Bronchial epithelial cell (primary cell): ENCODE data around the gene TARS3. TPM values are rescaled to one million over a fixed set of nuclear protein-coding genes. Genes with fewer than 3 reads are reported as not detected.
A peak's percentile ranks its signal among the peaks of the same experiment; 100 is the strongest.
"Not testable (repeated sequence)": the region's sequence is repeated elsewhere in the genome, so short reads cannot be mapped to it uniquely, and the experiment has no call there.

Experiments
- DNase-seq: peaks from one replicate; pipeline ENCODE4 v3.0.0-alpha.2; 2010; ENCODE audit warnings: low read depth
- FAIRE-seq: peaks from 2 replicates; lab custom pipeline; 2011; peaks lifted over from hg19 to GRCh38; lab: Jason Lieb, UNC
- H3K27me3 ChIP-seq: 2 replicates; pipeline ENCODE4 v1.5.1; 2011; ENCODE audit warnings: low read length; ENCODE audit not compliant: control insufficient read depth, insufficient read depth
- H3K36me3 ChIP-seq: 2 replicates; pipeline ENCODE4 v1.5.1; 2011; ENCODE audit warnings: low read length; ENCODE audit not compliant: control insufficient read depth, insufficient read depth
- H3K4me3 ChIP-seq: 2 replicates; pipeline ENCODE4 v1.5.1; 2011; ENCODE audit warnings: mild to moderate bottlenecking, low read depth, low read length, control low read depth
- total RNA-seq: library from RNA; depleted of rRNA; stranded (reverse); fragments of >200 nt; gene quantifications from 2 replicates; pipeline ENCODE4 v1.2.1, GENCODE V29; 2014
- TF ChIP-seq, protein P1 (sequence below): IDR thresholded peaks from 2 replicates; pipeline ENCODE4 v1.5.1; 2011; ENCODE audit warnings: mild to moderate bottlenecking, moderate library complexity, low read length, control low read depth, inconsistent platforms; ENCODE audit not compliant: insufficient read depth, severe bottlenecking

TARS3 gene
- total RNA-seq, 1 donor from 2014 or later, result 11.1 TPM

DNA sequence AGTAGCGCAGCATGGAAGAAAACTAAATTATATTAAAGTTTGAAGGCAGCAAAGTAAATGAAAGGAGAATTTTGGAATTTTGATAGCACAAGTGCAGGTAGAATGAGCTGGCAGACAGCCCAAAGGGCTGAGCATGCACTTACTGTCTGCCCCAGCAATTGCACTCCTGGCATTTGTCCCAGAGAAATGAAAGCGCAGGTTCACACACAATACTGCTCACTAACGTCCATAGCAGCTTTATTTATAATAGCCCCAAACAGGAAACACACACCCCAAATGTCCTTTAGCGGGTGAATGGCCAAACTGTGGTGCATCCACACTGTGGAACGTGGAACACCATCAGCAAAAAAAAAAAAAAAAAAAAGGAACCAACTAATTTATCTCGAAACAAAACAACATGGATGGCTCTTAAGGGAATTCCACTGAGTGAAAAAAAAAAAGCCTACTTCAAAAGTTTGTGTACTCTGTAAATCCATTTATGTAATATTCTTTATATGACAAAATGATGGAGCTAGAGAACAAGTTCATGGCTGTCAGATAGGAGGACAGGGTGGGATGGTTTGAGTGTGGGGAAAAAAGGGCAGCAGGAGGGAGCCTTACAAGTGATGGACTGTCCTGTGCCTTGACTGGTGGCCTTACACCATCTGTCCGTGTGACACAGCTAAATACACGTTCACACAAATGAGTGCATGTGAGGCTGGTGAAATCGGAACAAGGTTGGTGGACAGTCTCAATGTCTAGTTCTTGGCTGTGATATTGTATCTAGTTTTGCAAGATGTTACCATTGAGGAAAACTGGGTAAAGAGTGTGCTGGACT, 66.1 kb downstream of the TARS3 start:
- TF ChIP-seq, protein P1, sequence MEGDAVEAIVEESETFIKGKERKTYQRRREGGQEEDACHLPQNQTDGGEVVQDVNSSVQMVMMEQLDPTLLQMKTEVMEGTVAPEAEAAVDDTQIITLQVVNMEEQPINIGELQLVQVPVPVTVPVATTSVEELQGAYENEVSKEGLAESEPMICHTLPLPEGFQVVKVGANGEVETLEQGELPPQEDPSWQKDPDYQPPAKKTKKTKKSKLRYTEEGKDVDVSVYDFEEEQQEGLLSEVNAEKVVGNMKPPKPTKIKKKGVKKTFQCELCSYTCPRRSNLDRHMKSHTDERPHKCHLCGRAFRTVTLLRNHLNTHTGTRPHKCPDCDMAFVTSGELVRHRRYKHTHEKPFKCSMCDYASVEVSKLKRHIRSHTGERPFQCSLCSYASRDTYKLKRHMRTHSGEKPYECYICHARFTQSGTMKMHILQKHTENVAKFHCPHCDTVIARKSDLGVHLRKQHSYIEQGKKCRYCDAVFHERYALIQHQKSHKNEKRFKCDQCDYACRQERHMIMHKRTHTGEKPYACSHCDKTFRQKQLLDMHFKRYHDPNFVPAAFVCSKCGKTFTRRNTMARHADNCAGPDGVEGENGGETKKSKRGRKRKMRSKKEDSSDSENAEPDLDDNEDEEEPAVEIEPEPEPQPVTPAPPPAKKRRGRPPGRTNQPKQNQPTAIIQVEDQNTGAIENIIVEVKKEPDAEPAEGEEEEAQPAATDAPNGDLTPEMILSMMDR, result no peak
- Histone ChIP-seq H3K4me3 (no peak overlapping the region), H3K27me3 (no peaks in the 10 kb centered on the region), H3K36me3 (no peaks in the 10 kb centered on the region)
- no peak for FAIRE-seq
- DNase-seq, result peak; percentile 43

DNA sequence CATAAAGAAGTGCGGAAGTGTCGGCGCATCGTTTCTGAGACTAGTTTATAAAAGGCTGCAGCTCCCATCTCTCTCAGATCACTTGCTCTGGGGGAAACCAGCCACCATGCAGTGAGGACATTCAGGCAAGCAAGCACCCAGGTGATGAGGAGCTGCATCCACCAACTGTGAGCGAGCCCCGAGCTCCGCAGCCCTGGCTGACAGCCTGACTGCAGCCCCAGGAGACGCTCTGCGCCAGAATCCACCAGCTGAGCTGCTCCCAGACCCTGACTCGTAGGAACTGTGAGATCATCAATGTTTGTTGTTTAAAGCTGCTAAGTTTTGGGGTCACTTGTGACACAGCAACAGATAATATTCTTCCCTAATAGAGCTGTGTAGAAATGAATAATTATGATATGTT, 67.1 kb downstream of the TARS3 start:
- FAIRE-seq (no peak), DNase-seq (no peak)
- H3K36me3 ChIP-seq, result no peaks in the 10 kb centered on the region

GRCh38 chr15:101654624-101655337, 69.5 kb downstream of the TARS3 start:
- DNase-seq, FAIRE-seq, H3K36me3 ChIP-seq, H3K4me3 ChIP-seq, H3K27me3 ChIP-seq: not testable (repeated sequence)

More for the DNA sequence above, 67.1 kb downstream of the TARS3 start:
- Histone ChIP-seq H3K4me3 (no peak overlapping the region), H3K27me3 (no peaks in the 10 kb centered on the region)
- TF ChIP-seq, protein P1, result no peak

GRCh38 chr15:101654171-101654570, 70.1 kb downstream of the TARS3 start:
- H3K4me3 ChIP-seq, result no peak overlapping the region
- peaks cover 2% of the 10 kb centered on the region for H3K36me3 ChIP-seq
- DNase-seq (no peak), FAIRE-seq (no peak)
- TF ChIP-seq, protein P1, result no peak
- H3K27me3 ChIP-seq, result no peaks in the 10 kb centered on the region

DNA sequence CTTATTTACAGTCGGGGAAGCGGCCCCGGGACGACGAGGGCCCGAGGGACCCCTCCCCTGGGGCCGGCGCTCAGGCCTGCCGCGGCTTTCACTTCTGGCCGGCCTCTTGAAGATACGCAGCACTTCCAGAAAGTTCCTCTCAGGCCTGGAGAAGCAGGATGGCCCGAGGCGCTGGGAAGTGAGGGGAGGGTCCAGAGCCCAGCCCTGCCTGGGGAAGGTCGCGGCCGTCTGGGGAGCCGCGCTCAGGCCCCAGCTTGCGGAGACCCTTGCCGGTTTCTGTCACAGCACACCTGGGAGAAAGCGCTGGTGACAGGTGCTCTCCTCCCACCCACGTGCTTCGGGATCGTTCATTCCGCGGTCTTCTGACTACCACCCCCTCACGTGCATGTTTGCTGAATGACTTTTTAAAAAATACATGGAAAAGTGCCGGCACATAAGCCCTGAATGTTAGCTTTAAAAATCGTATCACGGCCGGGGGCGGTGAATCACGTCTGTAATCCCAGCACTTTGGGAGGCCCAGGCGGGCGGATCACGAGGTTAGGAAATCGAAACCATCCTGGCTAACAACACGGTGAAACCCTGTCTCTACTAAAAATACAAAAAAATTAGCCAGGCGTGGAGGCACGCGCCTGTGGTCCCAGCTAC, 71.4 kb downstream of the TARS3 start:
- H3K36me3 ChIP-seq, result peaks cover 3% of the 10 kb centered on the region
- H3K27me3 ChIP-seq, result no peaks in the 10 kb centered on the region
- no peak for DNase-seq
- TF ChIP-seq, protein P1, result no peak
- H3K4me3 ChIP-seq, result peak overlapping the region; percentile 96
- no peak for FAIRE-seq
